Mammary epithelial cell (primary cell): ENCODE data around the gene TREH.

Experiments used
- EZH2 ChIP-seq: IDR thresholded peaks from 2 replicates; pipeline ENCODE4 v1.6.1; 2012; ENCODE audit warnings: low read length, inconsistent platforms, borderline replicate concordance
- TF ChIP-seq, protein P1 (sequence below), 2 donors: IDR thresholded peaks in 1 of 2; conservative IDR thresholded peaks in 1 of 2; 2 replicates each; pipeline ENCODE4 v1.5.1; 2011 to 2012; ENCODE audit warnings: inconsistent platforms in 2 of 2, low read length in 2 of 2, mild to moderate bottlenecking in 2 of 2, control low read depth in 1 of 2, low read depth in 1 of 2; ENCODE audit not compliant: insufficient read depth in 1 of 2; ENCODE audit errors: extremely low read depth in 1 of 2

- TF ChIP-seq, protein P1, sequence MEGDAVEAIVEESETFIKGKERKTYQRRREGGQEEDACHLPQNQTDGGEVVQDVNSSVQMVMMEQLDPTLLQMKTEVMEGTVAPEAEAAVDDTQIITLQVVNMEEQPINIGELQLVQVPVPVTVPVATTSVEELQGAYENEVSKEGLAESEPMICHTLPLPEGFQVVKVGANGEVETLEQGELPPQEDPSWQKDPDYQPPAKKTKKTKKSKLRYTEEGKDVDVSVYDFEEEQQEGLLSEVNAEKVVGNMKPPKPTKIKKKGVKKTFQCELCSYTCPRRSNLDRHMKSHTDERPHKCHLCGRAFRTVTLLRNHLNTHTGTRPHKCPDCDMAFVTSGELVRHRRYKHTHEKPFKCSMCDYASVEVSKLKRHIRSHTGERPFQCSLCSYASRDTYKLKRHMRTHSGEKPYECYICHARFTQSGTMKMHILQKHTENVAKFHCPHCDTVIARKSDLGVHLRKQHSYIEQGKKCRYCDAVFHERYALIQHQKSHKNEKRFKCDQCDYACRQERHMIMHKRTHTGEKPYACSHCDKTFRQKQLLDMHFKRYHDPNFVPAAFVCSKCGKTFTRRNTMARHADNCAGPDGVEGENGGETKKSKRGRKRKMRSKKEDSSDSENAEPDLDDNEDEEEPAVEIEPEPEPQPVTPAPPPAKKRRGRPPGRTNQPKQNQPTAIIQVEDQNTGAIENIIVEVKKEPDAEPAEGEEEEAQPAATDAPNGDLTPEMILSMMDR (conservative IDR thresholded peaks at IDR 0.05 in 1 of 2, IDR thresholded peaks at IDR 0.05 in 1 of 2; ENCODE audit: extremely low read depth in 1 of 2, insufficient read depth in 1 of 2, low read depth in 1 of 2, low read length in 2 of 2) = no peak
- TF ChIP-seq EZH2 = no peak
Measured at GRCh38 chr11:118684187-118684586, 4.7 kb upstream of the TREH start.
